Measurements from ENCODE around the gene HECW1.
A peak's percentile ranks its signal among the peaks of the same experiment; 100 is the strongest.

Gene HECW1

GRCh38 chr7:43112941-43113621 lies 634 bp downstream of the HECW1 start:
- DNase-seq (ENCODE audit: low read depth): peak; percentile 34

GRCh38 chr7:43113622-43114457 lies 1.4 kb downstream of the HECW1 start:
- no peak for DNase-seq (ENCODE audit: low read depth)

GRCh38 chr7:43114458-43114780 lies 2.0 kb downstream of the HECW1 start:
- DNase-seq (ENCODE audit: low read depth): no peak

- no peak for DNase-seq (ENCODE audit: low read depth)
Measured at GRCh38 chr7:43116451-43116850, 4.0 kb downstream of the HECW1 start.

- no peak for DNase-seq (ENCODE audit: low read depth)
Measured at GRCh38 chr7:43117095-43117494, 4.6 kb downstream of the HECW1 start.

GRCh38 chr7:43117861-43118260 lies 5.4 kb downstream of the HECW1 start:
- DNase-seq (ENCODE audit: low read depth): no peak

- DNase-seq (ENCODE audit: low read depth): no peak
Measured at GRCh38 chr7:43118313-43118712, 5.9 kb downstream of the HECW1 start.

- DNase-seq (ENCODE audit: low read depth): peak; percentile 45
Measured at GRCh38 chr7:43119371-43120075, 7.1 kb downstream of the HECW1 start.

- no peak for DNase-seq (ENCODE audit: low read depth)
Measured at GRCh38 chr7:43121973-43122372, 9.5 kb downstream of the HECW1 start.

- no peak for DNase-seq (ENCODE audit: low read depth)
Measured at GRCh38 chr7:43123457-43123856, 11.0 kb downstream of the HECW1 start.

GRCh38 chr7:43124388-43124787 lies 11.9 kb downstream of the HECW1 start:
- no peak for DNase-seq (ENCODE audit: low read depth)

GRCh38 chr7:43130347-43130746 lies 17.9 kb downstream of the HECW1 start:
- no peak for DNase-seq (ENCODE audit: low read depth)

GRCh38 chr7:43135129-43135528 lies 22.7 kb downstream of the HECW1 start:
- no peak for DNase-seq (ENCODE audit: low read depth)

- no peak for DNase-seq (ENCODE audit: low read depth)
Measured at GRCh38 chr7:43136064-43136463, 23.6 kb downstream of the HECW1 start.

GRCh38 chr7:43137121-43137744 lies 24.8 kb downstream of the HECW1 start:
- DNase-seq (ENCODE audit: low read depth): peak; percentile 13

- no peak for DNase-seq (ENCODE audit: low read depth)
Measured at GRCh38 chr7:43137811-43138210, 25.4 kb downstream of the HECW1 start.

- no peak for DNase-seq (ENCODE audit: low read depth)
Measured at GRCh38 chr7:43138710-43139109, 26.3 kb downstream of the HECW1 start.

- DNase-seq (ENCODE audit: low read depth): peak; percentile 63
Measured at GRCh38 chr7:43139137-43139536, 26.7 kb downstream of the HECW1 start.

GRCh38 chr7:43140186-43140585 lies 27.7 kb downstream of the HECW1 start:
- DNase-seq (ENCODE audit: low read depth): no peak

GRCh38 chr7:43141091-43141490 lies 28.6 kb downstream of the HECW1 start:
- peak; percentile 13 for DNase-seq (ENCODE audit: low read depth)

GRCh38 chr7:43142703-43143102 lies 30.3 kb downstream of the HECW1 start:
- DNase-seq (ENCODE audit: low read depth): no peak

- DNase-seq (ENCODE audit: low read depth): no peak
Measured at GRCh38 chr7:43143918-43144589, 31.6 kb downstream of the HECW1 start.
